Mucosa of gallbladder (tissue), 1 donor: Measurements from ENCODE around the gene ZNF878. TPM values are rescaled to one million over a fixed set of nuclear protein-coding genes. Genes with fewer than 3 reads are reported as not detected.
"Not testable (repeated sequence)": the region's sequence is repeated elsewhere in the genome, so short reads cannot be mapped to it uniquely, and the experiment has no call there.

Experiments
- DNase-seq: peaks from one replicate; pipeline ENCODE4 v3.0.0-alpha.2; 2020; ENCODE audit warnings: low spot score
- total RNA-seq: library from RNA; stranded (reverse); gene quantifications from one replicate; pipeline ENCODE4 v1.2.1, GENCODE V29; 2021
- donor health status: DM: no; HTN: no; CAD: no.

Gene ZNF878
- total RNA-seq, result 0.17 TPM

GRCh38 chr19:12052497-12053169 lies at the start of gene ZNF878:
TSS of gene ZNF878 (minus strand) at chr19:12052961. CDS start at chr19:12052801, 160 bp downstream.
- peak; percentile 91 for DNase-seq

- no peak for DNase-seq
Measured at GRCh38 chr19:12098040-12098439, 45.3 kb upstream of the ZNF878 start.

GRCh38 chr19:12095111-12095790 lies 42.5 kb upstream of the ZNF878 start:
- no peak for DNase-seq

GRCh38 chr19:12093777-12094176 lies 41.0 kb upstream of the ZNF878 start:
- no peak for DNase-seq

- DNase-seq, result no peak
Measured at GRCh38 chr19:12092956-12093355, 40.2 kb upstream of the ZNF878 start.

- peak; percentile 86 for DNase-seq
Measured at GRCh38 chr19:12092065-12092867, 39.5 kb upstream of the ZNF878 start.

- DNase-seq, result peak; percentile 58
Measured at GRCh38 chr19:12090807-12091206, 38.0 kb upstream of the ZNF878 start.

GRCh38 chr19:12085074-12085818 lies 32.5 kb upstream of the ZNF878 start:
- no peak for DNase-seq

GRCh38 chr19:12083336-12083735 lies 30.6 kb upstream of the ZNF878 start:
- not testable (repeated sequence) for DNase-seq

- no peak for DNase-seq
Measured at GRCh38 chr19:12077375-12077774, 24.6 kb upstream of the ZNF878 start.

GRCh38 chr19:12076331-12076730 lies 23.6 kb upstream of the ZNF878 start:
- DNase-seq, result not testable (repeated sequence)

GRCh38 chr19:12075538-12076139 lies 22.9 kb upstream of the ZNF878 start:
- DNase-seq, result no peak

GRCh38 chr19:12064590-12065538 lies 12.1 kb upstream of the ZNF878 start, which contains the start of gene ZNF844:
TSS of gene ZNF844 (plus strand) at chr19:12064731. CDS start at chr19:12064874, 143 bp downstream.
- peak; percentile 98 for DNase-seq

- DNase-seq, result no peak
Measured at GRCh38 chr19:12055784-12056183, 3.0 kb upstream of the ZNF878 start.

- no peak for DNase-seq
Measured at GRCh38 chr19:12052091-12052496, 667 bp downstream of the ZNF878 start.

- no peak for DNase-seq
Measured at GRCh38 chr19:12047868-12048267, 4.9 kb downstream of the ZNF878 start.

- DNase-seq, result no peak
Measured at GRCh38 chr19:12043752-12044422, 8.9 kb downstream of the ZNF878 start.

- no peak for DNase-seq
Measured at GRCh38 chr19:12042893-12043292, 9.9 kb downstream of the ZNF878 start.
